ENCODE measurements around the gene UEVLD.

- TF ChIP-seq POLR2AphosphoS5 (IDR thresholded peaks at IDR 0.05; ENCODE audit: insufficient read depth in 1 of 2, low read depth in 1 of 2): no peak
- TF ChIP-seq, protein P1, sequence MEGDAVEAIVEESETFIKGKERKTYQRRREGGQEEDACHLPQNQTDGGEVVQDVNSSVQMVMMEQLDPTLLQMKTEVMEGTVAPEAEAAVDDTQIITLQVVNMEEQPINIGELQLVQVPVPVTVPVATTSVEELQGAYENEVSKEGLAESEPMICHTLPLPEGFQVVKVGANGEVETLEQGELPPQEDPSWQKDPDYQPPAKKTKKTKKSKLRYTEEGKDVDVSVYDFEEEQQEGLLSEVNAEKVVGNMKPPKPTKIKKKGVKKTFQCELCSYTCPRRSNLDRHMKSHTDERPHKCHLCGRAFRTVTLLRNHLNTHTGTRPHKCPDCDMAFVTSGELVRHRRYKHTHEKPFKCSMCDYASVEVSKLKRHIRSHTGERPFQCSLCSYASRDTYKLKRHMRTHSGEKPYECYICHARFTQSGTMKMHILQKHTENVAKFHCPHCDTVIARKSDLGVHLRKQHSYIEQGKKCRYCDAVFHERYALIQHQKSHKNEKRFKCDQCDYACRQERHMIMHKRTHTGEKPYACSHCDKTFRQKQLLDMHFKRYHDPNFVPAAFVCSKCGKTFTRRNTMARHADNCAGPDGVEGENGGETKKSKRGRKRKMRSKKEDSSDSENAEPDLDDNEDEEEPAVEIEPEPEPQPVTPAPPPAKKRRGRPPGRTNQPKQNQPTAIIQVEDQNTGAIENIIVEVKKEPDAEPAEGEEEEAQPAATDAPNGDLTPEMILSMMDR (IDR thresholded peaks at IDR 0.05): no peak
- TF ChIP-seq POLR2A (IDR thresholded peaks at IDR 0.05): no peak
These were observed 2.0 kb upstream of the UEVLD start for GRCh38 chr11:18590571-18590970.

All from vagina (tissue), 2 donors.